BLaER1 treated with 17β-estradiol and CSF1 and Interleukin-3, amounts not matched to agents 10 nM and 100 nM (cell line): Measurements from ENCODE around the gene TXNDC16.

Source experiments
- H3K27ac ChIP-seq, 11 experiments: shearing (Covaris generic); formaldehyde crosslinking; 2 replicates each; pipeline ENCODE4 v1.8.1; 2022
- H3K27me3 ChIP-seq, 11 experiments: shearing (Covaris generic); formaldehyde crosslinking; 2 replicates each; pipeline ENCODE4 v1.8.1; 2022
- H3K36me3 ChIP-seq, 11 experiments: shearing (Covaris generic); formaldehyde crosslinking; 2 replicates each; pipeline ENCODE4 v1.8.1; 2022
- H3K4me1 ChIP-seq, 10 experiments: shearing (Covaris generic); formaldehyde crosslinking; 2 replicates each; pipeline ENCODE4 v1.8.1; 2022
- H3K4me2 ChIP-seq, 11 experiments: shearing (Covaris generic); formaldehyde crosslinking; 2 replicates each; pipeline ENCODE4 v1.8.1; 2022
- H3K4me3 ChIP-seq, 10 experiments: shearing (Covaris generic); formaldehyde crosslinking; 2 replicates each; pipeline ENCODE4 v1.8.1; 2022
- H3K9ac ChIP-seq, 11 experiments: shearing (Covaris generic); formaldehyde crosslinking; 2 replicates each; pipeline ENCODE4 v1.8.1; 2022
- H3K9me3 ChIP-seq, 11 experiments: shearing (Covaris generic); formaldehyde crosslinking; replicated peaks in 1 of 11; 2 replicates each; pipeline ENCODE4 v1.8.1; 2022
- H4K20me1 ChIP-seq, 11 experiments: shearing (Covaris generic); formaldehyde crosslinking; 2 replicates each; pipeline ENCODE4 v1.8.1; 2022
- Cebpa-rat ChIP-seq, 11 experiments: shearing (Covaris generic); IDR thresholded peaks; 2 replicates each; pipeline ENCODE4 v1.8.1; 2022

TXNDC16 gene

GRCh38 chr14:52467515-52468266, 84.6 kb downstream of the TXNDC16 start:
- Histone ChIP-seq H3K36me3 (peaks cover 7 to 35% (median 19%) of the 10 kb centered on the region in 11 experiments), H3K27ac (no peak overlapping the region), H3K9ac (no peak overlapping the region), H3K4me3 (no peak overlapping the region), H3K27me3 (no peaks in the 10 kb centered on the region), H3K9me3 (peaks cover 7 to 9% (median 8%) of the 10 kb centered on the region in 11 experiments; a peak in 20 of 22 replicates), H3K4me2 (no peak overlapping the region), H3K4me1 (no peaks in the 10 kb centered on the region), H4K20me1 (no peaks in the 10 kb centered on the region)
- no peak for TF ChIP-seq Cebpa-rat (IDR thresholded peaks at IDR 0.05)

DNA sequence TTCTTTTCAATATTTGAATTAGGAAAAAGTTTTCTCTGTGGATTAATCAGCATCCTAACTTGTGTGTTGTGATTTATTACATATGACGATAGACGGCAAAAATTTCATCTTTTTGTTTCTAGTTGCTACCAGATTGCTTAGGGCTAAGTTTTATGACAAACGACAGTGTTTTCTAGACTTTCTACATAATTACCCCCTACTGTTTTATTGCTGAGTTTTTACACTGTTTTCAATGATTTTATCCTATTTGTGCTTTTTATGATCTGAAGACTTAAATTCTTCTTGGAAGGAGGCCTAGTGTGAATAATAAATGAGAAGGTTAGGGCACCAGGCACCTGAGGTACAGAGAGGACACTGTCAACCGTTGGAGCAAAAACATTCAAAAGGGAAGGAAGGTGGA, 88.1 kb downstream of the TXNDC16 start:
- Histone ChIP-seq H3K4me1 (no peaks in the 10 kb centered on the region), H3K9ac (no peak overlapping the region), H3K36me3 (peaks cover 21 to 56% (median 30%) of the 10 kb centered on the region in 11 experiments), H3K4me2 (no peak overlapping the region), H3K27me3 (no peaks in the 10 kb centered on the region), H3K4me3 (no peak overlapping the region), H3K9me3 (peaks cover 22 to 30% (median 24%) of the 10 kb centered on the region in 11 experiments), H3K27ac (no peak overlapping the region), H4K20me1 (no peaks in the 10 kb centered on the region)
- no peak for TF ChIP-seq Cebpa-rat (IDR thresholded peaks at IDR 0.05)

DNA sequence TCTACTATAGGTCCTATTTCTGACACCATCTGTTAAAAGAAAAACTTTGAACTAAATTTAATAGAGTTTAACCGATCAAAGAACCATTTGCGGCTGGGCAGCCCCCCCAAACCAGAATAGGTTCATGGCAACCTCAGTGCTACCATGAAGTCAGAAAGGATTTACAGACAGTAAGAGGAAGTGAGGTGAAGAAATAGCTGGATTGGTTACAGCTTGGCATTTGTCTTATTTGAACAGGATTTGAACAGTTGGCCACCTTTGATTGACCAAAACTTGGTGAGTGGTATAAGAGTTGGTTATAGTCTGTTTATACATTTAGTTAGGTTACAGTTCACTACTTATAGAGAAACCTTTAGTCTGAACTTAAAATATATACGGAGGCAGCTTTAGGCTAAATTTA, 88.9 kb downstream of the TXNDC16 start:
- Histone ChIP-seq H3K9ac (no peak overlapping the region), H4K20me1 (no peaks in the 10 kb centered on the region), H3K4me2 (no peak overlapping the region), H3K36me3 (peaks cover 21 to 48% (median 25%) of the 10 kb centered on the region in 11 experiments), H3K27me3 (no peaks in the 10 kb centered on the region), H3K4me1 (no peaks in the 10 kb centered on the region), H3K4me3 (no peak overlapping the region), H3K9me3 (peaks cover 22 to 30% (median 24%) of the 10 kb centered on the region in 11 experiments), H3K27ac (no peak overlapping the region)
- no peak for TF ChIP-seq Cebpa-rat (IDR thresholded peaks at IDR 0.05)

GRCh38 chr14:52461721-52462120, 90.6 kb downstream of the TXNDC16 start:
- Histone ChIP-seq H3K9ac (no peak overlapping the region), H3K27me3 (no peaks in the 10 kb centered on the region), H4K20me1 (no peaks in the 10 kb centered on the region), H3K9me3 (peaks cover 22 to 30% (median 24%) of the 10 kb centered on the region in 11 experiments), H3K27ac (no peak overlapping the region), H3K4me3 (peak overlapping the region in 2 of 10 experiments; percentile 9 to 17; a peak in 1 of 20 replicates), H3K36me3 (peaks cover 21 to 48% (median 25%) of the 10 kb centered on the region in 11 experiments), H3K4me1 (peaks cover 0 to 5% (median 0%) of the 10 kb centered on the region in 10 experiments; a peak in 2 of 20 replicates), H3K4me2 (no peak overlapping the region)
- TF ChIP-seq Cebpa-rat (IDR thresholded peaks at IDR 0.05): no peak

- peaks cover 22 to 30% (median 24%) of the 10 kb centered on the region in 11 experiments for H3K9me3 ChIP-seq
- peaks cover 0 to 5% (median 0%) of the 10 kb centered on the region in 10 experiments; a peak in 2 of 20 replicates for H3K4me1 ChIP-seq
- TF ChIP-seq Cebpa-rat (IDR thresholded peaks at IDR 0.05): no peak
- no peak overlapping the region for H3K4me2 ChIP-seq
- H3K27me3 ChIP-seq: no peaks in the 10 kb centered on the region
- no peak overlapping the region for H3K9ac ChIP-seq
- H3K4me3 ChIP-seq: no peak overlapping the region
- H3K27ac ChIP-seq: no peak overlapping the region
- H3K36me3 ChIP-seq: peaks cover 21 to 51% (median 37%) of the 10 kb centered on the region in 11 experiments
- no peaks in the 10 kb centered on the region for H4K20me1 ChIP-seq
These were observed 93.6 kb downstream of the TXNDC16 start for GRCh38 chr14:52458721-52459085.

- Histone ChIP-seq H3K4me2 (no peak overlapping the region), H3K36me3 (peaks cover 11 to 51% (median 38%) of the 10 kb centered on the region in 11 experiments), H3K27me3 (no peaks in the 10 kb centered on the region), H3K27ac (no peak overlapping the region), H3K4me3 (no peak overlapping the region), H3K9ac (no peak overlapping the region), H3K4me1 (peaks cover 0 to 5% (median 0%) of the 10 kb centered on the region in 10 experiments; a peak in 2 of 20 replicates), H4K20me1 (no peaks in the 10 kb centered on the region), H3K9me3 (peaks cover 11 to 19% (median 13%) of the 10 kb centered on the region in 11 experiments)
- TF ChIP-seq Cebpa-rat (IDR thresholded peaks at IDR 0.05): no peak
These were observed 94.9 kb downstream of the TXNDC16 start for GRCh38 chr14:52457411-52457810.

- no peak overlapping the region for H3K27ac ChIP-seq
These were observed 96.8 kb downstream of the TXNDC16 start for GRCh38 chr14:52455291-52456088.

GRCh38 chr14:52447236-52447635, 105.1 kb downstream of the TXNDC16 start:
- no peak overlapping the region for H3K27ac ChIP-seq
- no peaks in the 10 kb centered on the region for H3K27me3 ChIP-seq
- no peak overlapping the region for H3K9ac ChIP-seq
- no peak for TF ChIP-seq Cebpa-rat (IDR thresholded peaks at IDR 0.05)
- no peaks in the 10 kb centered on the region for H3K4me1 ChIP-seq
- H3K9me3 ChIP-seq: peaks cover 24 to 42% (median 34%) of the 10 kb centered on the region in 11 experiments
- H3K4me2 ChIP-seq: no peak overlapping the region
- H3K36me3 ChIP-seq: peaks cover 19 to 71% (median 43%) of the 10 kb centered on the region in 11 experiments
- no peaks in the 10 kb centered on the region for H4K20me1 ChIP-seq
- H3K4me3 ChIP-seq: no peak overlapping the region

More at GRCh38 chr14:52455291-52456088, 96.8 kb downstream of the TXNDC16 start:
- no peak overlapping the region for H3K9ac ChIP-seq
- no peak overlapping the region for H3K4me2 ChIP-seq
- H3K4me3 ChIP-seq: no peak overlapping the region
- TF ChIP-seq Cebpa-rat (IDR thresholded peaks at IDR 0.05): no peak
- no peaks in the 10 kb centered on the region for H3K27me3 ChIP-seq
- H3K36me3 ChIP-seq: peaks cover 0 to 55% (median 42%) of the 10 kb centered on the region in 11 experiments; a peak in 18 of 22 replicates
- H4K20me1 ChIP-seq: no peaks in the 10 kb centered on the region
- peaks cover 0 to 5% (median 0%) of the 10 kb centered on the region in 10 experiments; a peak in 2 of 20 replicates for H3K4me1 ChIP-seq
- H3K9me3 ChIP-seq: peaks cover 0 to 12% (median 5%) of the 10 kb centered on the region in 11 experiments; a peak in 12 of 22 replicates

DNA sequence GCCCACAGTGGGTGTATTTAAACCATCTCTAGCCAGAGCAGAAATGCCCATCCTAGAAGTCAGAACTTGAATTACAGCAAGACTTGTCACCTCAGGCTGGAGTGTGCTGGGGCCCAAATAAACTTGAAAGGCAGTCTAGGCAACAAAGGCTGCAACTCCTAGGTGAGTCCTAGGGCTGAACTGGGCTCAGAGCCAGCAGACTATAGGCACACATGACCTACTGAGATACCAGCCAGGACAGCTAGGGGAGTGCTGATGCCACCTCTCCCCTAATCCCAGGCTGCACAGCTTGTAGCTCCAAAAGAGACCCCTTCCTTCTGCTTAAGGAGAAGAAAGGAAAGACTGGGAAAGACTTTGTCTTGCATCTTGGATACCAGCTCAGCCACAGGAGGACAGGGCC, 106.0 kb downstream of the TXNDC16 start:
- Histone ChIP-seq H3K4me1 (no peaks in the 10 kb centered on the region), H3K4me2 (no peak overlapping the region), H3K36me3 (peaks cover 18 to 65% (median 38%) of the 10 kb centered on the region in 11 experiments), H3K9me3 (peaks cover 24 to 42% (median 34%) of the 10 kb centered on the region in 11 experiments), H3K4me3 (no peak overlapping the region), H3K9ac (no peak overlapping the region), H3K27ac (no peak overlapping the region), H3K27me3 (no peaks in the 10 kb centered on the region), H4K20me1 (no peaks in the 10 kb centered on the region)
- no peak for TF ChIP-seq Cebpa-rat (IDR thresholded peaks at IDR 0.05)
